HG02571 (cell line): ENCODE data around the gene MALSU1.
"Not testable (repeated sequence)": the region's sequence is repeated elsewhere in the genome, so short reads cannot be mapped to it uniquely, and the experiment has no call there.

Source experiments
- ATAC-seq: cut with Tn5 transposase; IDR thresholded peaks from one replicate; pipeline ENCODE4 v1.9.1; 2021; ENCODE audit warnings: mild to moderate bottlenecking, moderate library complexity; ENCODE audit not compliant: unreplicated experiment

Gene MALSU1

GRCh38 chr7:23285657-23286646 lies 13.2 kb upstream of the MALSU1 start:
- no peak for ATAC-seq

GRCh38 chr7:23287612-23288011 lies 11.5 kb upstream of the MALSU1 start:
- ATAC-seq = no peak

- ATAC-seq = no peak
Observed at GRCh38 chr7:23290993-23291392, 8.1 kb upstream of the MALSU1 start.

- no peak for ATAC-seq
Observed at GRCh38 chr7:23291957-23292560, 7.1 kb upstream of the MALSU1 start.

- no peak for ATAC-seq
Observed at GRCh38 chr7:23292623-23293022, 6.5 kb upstream of the MALSU1 start.

- ATAC-seq = no peak
Observed at GRCh38 chr7:23293500-23294073, 5.6 kb upstream of the MALSU1 start.

GRCh38 chr7:23294549-23295400 lies 4.4 kb upstream of the MALSU1 start:
- no peak for ATAC-seq

- ATAC-seq = no peak
Observed at GRCh38 chr7:23295401-23295697, 3.8 kb upstream of the MALSU1 start.

GRCh38 chr7:23298141-23298881 lies 828 bp upstream of the MALSU1 start:
- ATAC-seq = no peak

GRCh38 chr7:23299770-23300300 lies 696 bp downstream of the MALSU1 start:
- no peak for ATAC-seq

- no peak for ATAC-seq
Observed at GRCh38 chr7:23306936-23307521, 7.9 kb downstream of the MALSU1 start.

- ATAC-seq = no peak
Observed at GRCh38 chr7:23308754-23309153, 9.6 kb downstream of the MALSU1 start.

GRCh38 chr7:23312141-23312540 lies 13.0 kb downstream of the MALSU1 start:
- not testable (repeated sequence) for ATAC-seq

GRCh38 chr7:23315366-23315765 lies 16.2 kb downstream of the MALSU1 start:
- ATAC-seq = no peak

GRCh38 chr7:23331132-23331531 lies 32.0 kb downstream of the MALSU1 start:
- ATAC-seq = no peak

- no peak for ATAC-seq
Observed at GRCh38 chr7:23332193-23332592, 33.1 kb downstream of the MALSU1 start.

- no peak for ATAC-seq
Observed at GRCh38 chr7:23332910-23333612, 33.9 kb downstream of the MALSU1 start.

GRCh38 chr7:23333671-23334246 lies 34.6 kb downstream of the MALSU1 start:
- ATAC-seq = no peak
